Measurements from ENCODE around the gene DLG5.

GRCh38 chr10:77780180-77780579, 146.4 kb downstream of the DLG5 start:
- TF ChIP-seq REST (IDR thresholded peaks at IDR 0.05; ENCODE audit: insufficient read depth in 1 of 2, low read depth in 2 of 2, low read length in 2 of 2), result no peak
- TF ChIP-seq POLR2AphosphoS5 (IDR thresholded peaks at IDR 0.05; ENCODE audit: low read depth, low read length), result no peak
- TF ChIP-seq TAF1 (IDR thresholded peaks at IDR 0.05; ENCODE audit: borderline replicate concordance, insufficient read depth, low read length), result no peak

Data from PFSK-1 (cell line).